ENCODE data around the gene OLFM1.

Gene OLFM1

DNA sequence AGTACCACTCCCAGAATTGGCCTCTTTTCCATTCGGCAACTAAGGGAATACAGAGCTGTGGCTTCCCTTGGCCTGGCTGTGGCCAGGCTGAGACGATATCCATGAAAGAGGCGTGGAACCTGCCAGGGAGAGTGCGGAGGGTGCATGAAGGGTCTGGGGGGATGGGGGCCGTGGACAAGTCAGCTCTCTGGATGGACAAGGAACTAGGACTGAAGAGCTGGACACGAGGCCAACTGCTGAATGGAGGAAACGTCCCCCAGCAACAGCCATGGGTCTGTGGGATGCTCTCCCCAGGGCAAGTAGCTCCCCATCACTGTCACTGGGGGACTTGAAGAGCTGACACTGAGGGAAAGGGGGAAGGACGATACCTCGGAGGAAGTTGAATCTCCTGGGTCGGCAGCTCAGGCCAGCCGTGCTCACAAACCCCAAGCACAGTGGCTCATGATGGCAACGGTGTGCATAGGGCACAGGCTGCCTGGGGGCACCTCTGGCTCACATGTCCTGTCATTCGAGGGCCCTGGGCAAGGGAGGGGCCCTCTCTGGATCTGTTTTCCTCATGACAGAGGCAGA lies 4.1 kb upstream of the OLFM1 start:
- H3K4me3 ChIP-seq (ENCODE audit: low read length): no peak overlapping the region
- TF ChIP-seq, protein P1, sequence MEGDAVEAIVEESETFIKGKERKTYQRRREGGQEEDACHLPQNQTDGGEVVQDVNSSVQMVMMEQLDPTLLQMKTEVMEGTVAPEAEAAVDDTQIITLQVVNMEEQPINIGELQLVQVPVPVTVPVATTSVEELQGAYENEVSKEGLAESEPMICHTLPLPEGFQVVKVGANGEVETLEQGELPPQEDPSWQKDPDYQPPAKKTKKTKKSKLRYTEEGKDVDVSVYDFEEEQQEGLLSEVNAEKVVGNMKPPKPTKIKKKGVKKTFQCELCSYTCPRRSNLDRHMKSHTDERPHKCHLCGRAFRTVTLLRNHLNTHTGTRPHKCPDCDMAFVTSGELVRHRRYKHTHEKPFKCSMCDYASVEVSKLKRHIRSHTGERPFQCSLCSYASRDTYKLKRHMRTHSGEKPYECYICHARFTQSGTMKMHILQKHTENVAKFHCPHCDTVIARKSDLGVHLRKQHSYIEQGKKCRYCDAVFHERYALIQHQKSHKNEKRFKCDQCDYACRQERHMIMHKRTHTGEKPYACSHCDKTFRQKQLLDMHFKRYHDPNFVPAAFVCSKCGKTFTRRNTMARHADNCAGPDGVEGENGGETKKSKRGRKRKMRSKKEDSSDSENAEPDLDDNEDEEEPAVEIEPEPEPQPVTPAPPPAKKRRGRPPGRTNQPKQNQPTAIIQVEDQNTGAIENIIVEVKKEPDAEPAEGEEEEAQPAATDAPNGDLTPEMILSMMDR (conservative IDR thresholded peaks at IDR 0.05; ENCODE audit: low read depth, low read length): no peak
- no peak for DNase-seq (ENCODE audit: low read depth)

DNA sequence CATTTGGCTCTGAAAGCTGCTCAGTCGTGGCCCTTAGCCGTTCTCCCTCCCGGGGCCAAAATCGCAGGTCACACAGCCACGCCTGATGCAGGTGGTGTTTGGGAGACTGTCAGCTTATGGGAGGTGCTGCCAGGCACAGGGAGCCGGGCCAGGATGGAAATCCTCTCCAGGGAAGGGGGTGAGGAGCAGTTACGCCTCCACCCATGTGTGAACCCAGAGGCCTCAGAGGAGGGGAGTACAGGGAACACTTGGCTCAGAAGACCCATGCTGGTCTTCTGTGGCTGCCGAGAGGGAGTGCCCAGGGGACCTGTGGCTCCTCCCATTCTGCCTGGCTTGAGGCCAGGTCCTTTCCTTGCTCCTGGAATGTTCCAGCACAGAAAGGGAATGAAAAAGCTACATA lies 3.6 kb upstream of the OLFM1 start:
- TF ChIP-seq, protein P1 (conservative IDR thresholded peaks at IDR 0.05; ENCODE audit: low read depth, low read length): no peak
- no peak for DNase-seq (ENCODE audit: low read depth)
- H3K4me3 ChIP-seq (ENCODE audit: low read length): no peak overlapping the region

DNA sequence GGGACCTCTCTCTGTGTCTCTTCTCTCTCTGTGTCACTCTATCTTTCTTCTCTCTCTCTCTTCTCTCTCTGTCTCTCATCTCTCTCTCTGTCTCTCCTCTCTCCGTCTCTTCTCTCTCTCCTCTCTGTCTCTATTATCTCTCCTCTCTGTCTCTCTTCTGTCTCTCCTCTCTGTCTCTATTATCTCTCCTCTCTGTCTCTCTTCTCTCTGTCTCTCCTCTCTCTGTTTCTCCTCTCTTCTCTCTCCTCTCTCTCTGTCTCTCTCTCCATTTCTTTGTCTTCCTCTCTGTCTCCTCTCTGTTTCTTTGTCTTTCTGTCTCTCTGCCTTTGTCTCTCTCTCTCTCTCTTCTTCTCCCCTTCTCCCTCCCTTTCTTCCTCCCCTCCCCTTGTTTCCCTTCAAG lies 3.2 kb upstream of the OLFM1 start:
- no peak overlapping the region for H3K4me3 ChIP-seq (ENCODE audit: low read length)
- DNase-seq (ENCODE audit: low read depth): no peak
- TF ChIP-seq, protein P1 (conservative IDR thresholded peaks at IDR 0.05; ENCODE audit: low read depth, low read length): no peak

DNA sequence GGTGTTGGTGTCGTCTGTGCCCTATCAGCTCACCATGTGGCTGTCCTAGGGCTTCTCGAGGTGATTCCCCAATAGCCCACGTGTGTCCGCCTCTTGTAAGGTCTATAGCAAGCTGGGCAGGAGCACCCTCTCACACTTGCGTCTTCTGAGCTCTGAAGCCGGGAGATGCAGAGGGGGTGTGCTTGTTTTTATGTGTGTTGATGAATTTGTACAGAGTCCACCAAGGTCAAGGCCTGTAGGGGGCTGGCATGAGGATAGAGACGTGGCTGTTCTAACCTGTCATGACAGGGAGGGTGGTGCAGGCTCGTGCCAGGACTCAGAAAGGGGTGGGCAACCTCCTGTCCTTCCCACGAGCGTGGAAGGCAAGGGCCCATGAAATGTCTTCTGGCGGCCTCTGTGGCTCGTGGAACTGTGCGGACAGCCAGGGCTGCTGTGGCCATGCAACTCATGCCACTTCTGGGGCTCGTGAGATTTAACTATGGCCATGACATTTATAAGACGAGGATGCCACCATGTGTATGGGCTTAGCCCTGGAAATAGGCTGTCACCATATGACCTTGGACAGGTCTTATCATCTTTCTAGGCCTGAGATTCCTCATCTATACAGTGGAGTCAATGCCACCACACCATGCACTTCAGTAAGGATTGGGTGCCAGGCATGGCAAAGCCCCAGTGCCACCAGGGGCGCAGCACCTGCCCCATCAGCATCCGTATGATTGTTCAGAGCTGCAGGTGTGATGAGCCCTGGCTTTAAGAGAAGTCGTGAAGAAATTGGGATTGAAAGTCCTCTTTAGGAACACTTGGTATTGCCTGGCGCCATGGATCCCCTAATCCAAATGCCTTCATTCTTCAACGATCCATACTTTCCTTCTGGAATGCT lies 2.3 kb upstream of the OLFM1 start:
- TF ChIP-seq, protein P1 (conservative IDR thresholded peaks at IDR 0.05; ENCODE audit: low read depth, low read length): no peak
- H3K4me3 ChIP-seq (ENCODE audit: low read length): no peak overlapping the region
- no peak for DNase-seq (ENCODE audit: low read depth)

DNA sequence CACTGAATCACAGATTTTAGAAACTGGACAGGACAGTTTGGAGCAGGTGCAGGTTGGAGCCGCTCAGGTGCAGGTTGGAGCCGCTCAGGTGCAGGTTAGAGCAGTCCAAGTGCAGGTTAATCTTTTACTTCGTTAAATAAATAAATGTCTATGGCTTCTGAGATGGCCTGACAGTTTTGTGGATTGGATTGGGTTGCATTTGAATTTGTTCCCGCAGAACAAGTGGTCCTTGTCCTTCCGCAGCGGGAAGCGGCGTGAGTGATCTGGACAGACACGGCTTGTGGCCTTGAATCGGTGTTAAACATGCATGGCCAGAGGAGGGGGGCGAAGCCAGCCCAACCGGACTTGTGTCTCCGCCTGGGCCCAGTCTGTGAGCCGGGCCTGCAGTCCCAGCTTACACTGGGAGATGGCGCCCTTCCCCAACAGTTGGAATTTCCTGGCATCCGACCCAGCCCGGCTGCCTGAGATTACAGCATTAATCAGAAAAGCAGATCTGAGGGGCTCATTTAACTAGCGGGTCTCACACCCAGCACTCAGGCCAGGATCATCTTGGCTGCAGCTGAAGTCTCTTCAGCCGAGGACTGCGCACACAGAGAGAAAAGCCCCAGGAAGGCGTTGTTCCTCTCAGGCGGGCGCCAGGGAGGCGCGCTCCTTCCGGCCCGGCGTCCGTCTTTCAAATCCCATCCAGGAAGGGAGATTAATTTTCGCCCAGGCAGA lies 1.5 kb upstream of the OLFM1 start:
- TF ChIP-seq, protein P1 (conservative IDR thresholded peaks at IDR 0.05; ENCODE audit: low read depth, low read length): peak; percentile 85
- H3K4me3 ChIP-seq (ENCODE audit: low read length): no peak overlapping the region
- no peak for DNase-seq (ENCODE audit: low read depth)

DNA sequence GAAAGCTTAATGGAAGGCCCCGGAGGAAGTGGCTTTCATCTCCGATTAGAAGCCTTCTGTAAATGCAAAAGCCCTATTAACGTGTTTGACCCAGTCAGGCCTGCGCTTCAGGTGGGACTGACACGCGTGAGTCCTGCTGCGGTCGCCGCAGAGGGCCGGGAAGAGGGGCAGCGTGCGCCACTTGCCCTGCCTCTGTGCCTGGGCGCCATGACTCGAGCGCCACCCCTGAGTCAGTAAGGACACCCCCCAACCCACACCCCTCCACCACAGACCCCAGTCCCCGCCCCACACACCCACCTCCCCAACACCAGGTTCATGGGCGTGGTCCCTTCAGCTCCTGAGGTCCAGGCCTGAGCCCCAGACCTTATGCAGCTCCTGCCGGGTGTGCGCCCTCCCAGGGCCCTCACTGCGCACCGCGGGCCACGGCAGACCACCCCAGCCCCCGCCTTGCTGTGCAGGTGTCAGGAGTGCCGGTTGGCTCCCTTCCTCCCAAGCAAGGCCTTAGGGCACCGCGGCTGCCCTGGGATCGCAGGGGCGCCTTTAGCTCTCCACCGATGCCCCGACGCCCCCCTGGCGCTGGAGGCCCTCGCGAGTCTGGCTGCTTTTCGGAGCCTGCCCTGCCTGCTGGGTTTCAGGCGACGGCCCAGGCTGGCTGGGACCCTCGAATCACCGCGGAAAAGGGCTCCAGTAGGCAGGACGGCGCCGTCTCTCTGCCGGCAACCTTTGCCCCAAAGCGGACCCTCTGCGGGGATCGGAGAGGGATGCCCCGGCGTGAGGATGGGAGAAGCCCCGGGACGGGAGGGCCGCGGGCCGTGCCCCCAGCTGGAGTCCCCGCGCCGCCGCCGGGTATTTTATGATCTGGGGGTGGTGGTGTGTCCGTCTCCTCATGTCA lies 625 bp upstream of the OLFM1 start:
- TF ChIP-seq, protein P1 (conservative IDR thresholded peaks at IDR 0.05; ENCODE audit: low read depth, low read length): no peak
- no peak overlapping the region for H3K4me3 ChIP-seq (ENCODE audit: low read length)
- no peak for DNase-seq (ENCODE audit: low read depth)
